A673 (cell line): ENCODE measurements around the gene GRIK4.

Experiments used
- EZH2 ChIP-seq: fragments of 200-600 bp; sonication (generic); IDR thresholded peaks from 2 replicates; pipeline ENCODE4 v1.6.1; 2017; ENCODE audit warnings: borderline replicate concordance, low read depth, mild to moderate bottlenecking, mixed read lengths, antibody characterized with exemption, low read length; ENCODE audit not compliant: poor library complexity, severe bottlenecking
- TF ChIP-seq, protein P1 (sequence below): fragments of 300-800, 200-600 bp; sonication (generic); conservative IDR thresholded peaks from 2 replicates; pipeline ENCODE4 v1.5.1; 2017; ENCODE audit warnings: low read depth, mild to moderate bottlenecking, antibody characterized with exemption, low read length, moderate library complexity, mixed read lengths

DNA sequence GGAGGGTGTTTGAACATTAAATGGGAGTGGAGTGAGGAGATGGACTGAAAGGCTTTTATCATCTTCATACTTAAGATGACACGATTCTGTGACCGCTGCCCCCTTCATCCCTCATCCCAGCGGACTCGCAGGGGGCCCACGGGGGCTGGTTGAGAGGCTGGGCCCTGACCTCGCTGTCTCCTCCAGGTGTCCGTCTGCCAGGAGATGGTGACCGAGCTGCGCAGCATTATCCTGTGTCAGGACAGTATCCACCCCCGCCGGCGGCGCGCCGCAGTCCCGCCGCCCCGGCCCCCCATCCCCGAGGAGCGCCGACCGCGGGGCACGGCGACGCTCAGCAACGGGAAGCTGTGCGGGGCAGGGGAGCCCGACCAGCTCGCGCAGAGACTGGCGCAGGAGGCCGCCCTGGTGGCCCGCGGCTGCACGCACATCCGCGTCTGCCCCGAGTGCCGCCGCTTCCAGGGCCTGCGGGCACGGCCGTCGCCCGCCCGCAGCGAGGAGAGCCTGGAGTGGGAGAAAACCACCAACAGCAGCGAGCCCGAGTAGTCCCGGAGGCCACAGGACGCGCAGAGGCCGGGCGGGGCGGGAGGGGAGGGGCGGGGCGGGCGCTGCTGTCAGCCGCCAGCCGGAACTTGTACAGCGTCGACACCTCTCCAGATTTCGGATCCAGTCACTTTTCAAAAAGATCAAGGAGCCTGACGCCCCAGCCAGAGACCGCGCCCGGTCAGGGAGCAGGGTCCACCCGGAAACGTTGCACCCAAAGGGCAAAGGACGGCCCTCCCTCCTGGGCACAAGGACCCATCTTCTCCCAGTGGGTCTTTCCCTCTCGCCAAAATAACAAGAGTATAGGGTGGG lies 474.4 kb downstream of the GRIK4 start:
- TF ChIP-seq, protein P1, sequence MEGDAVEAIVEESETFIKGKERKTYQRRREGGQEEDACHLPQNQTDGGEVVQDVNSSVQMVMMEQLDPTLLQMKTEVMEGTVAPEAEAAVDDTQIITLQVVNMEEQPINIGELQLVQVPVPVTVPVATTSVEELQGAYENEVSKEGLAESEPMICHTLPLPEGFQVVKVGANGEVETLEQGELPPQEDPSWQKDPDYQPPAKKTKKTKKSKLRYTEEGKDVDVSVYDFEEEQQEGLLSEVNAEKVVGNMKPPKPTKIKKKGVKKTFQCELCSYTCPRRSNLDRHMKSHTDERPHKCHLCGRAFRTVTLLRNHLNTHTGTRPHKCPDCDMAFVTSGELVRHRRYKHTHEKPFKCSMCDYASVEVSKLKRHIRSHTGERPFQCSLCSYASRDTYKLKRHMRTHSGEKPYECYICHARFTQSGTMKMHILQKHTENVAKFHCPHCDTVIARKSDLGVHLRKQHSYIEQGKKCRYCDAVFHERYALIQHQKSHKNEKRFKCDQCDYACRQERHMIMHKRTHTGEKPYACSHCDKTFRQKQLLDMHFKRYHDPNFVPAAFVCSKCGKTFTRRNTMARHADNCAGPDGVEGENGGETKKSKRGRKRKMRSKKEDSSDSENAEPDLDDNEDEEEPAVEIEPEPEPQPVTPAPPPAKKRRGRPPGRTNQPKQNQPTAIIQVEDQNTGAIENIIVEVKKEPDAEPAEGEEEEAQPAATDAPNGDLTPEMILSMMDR = peak; percentile 37; the same call in 1 of the 2 replicates
- peak; percentile 76 for TF ChIP-seq EZH2
